NCI-H1694 treated with DMSO at 0.1 percent for 48 hours (cell line): ENCODE results near the gene STAB1.

Source experiments
- DNase-seq: peaks from one replicate; lab custom pipeline; 2025; lab: John Stamatoyannopoulos, UW

Gene STAB1

DNA sequence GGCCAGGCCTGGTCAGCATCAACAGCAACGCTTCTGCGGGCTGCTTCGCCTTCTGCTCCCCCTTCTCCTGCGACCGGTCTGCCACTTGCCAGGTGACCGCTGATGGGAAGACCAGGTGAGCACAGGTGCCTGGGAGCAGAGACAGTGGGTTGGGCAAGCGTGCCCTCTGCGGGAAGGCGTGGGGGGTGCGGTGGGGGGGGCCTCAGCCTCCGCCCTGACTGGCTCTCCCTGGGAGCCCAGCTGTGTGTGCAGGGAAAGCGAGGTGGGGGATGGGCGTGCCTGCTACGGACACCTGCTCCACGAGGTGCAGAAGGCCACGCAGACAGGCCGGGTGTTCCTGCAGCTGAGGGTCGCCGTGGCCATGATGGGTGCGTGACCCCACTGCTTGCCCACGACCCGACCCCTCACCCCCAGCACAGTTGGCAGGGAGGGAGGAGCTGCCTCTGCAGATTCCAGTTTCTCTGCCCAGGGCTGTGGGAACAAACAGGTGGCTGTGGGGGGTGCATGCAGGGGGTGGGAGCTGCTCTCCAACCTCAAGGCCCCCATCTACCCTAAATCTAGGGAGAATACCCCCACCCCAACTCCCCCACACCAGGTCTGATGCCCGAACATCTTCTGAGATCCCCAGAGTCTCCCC is 8.8 kb downstream of the STAB1 start:
- no peak for DNase-seq

- DNase-seq, result no peak
These were observed 9.8 kb downstream of the STAB1 start for GRCh38 chr3:52504977-52505376.

DNA sequence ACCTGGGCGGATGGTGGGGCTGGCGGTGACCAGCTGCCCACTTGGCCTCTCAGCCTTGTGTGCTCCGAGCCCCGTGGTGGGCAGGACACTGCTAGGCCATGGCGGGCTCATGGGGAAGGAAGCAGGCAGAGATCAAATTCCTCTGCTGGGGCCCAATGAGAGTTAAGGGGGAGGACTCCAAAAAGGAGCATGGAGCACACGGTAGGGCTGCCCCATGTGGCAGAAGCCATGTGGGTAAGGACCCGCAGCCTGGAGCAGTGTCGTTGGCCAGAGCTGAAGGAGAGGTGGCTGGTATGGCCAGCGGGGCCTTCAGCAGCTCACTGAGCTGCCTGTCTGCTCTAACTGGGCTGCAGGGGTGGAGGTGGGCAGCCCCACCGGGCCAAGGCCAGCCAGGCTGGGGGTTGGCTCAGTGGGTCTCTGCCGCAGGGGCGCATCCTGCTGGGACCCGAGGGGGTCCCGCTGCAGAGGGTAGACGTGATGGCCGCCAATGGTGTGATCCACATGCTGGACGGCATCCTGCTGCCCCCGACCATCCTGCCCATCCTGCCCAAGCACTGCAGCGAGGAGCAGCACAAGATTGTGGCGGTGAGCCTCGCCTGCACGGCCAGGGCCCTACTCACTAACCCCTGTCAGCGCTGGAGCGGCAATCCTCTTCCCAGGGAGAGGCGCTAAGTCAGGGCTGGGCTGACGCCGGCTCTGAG is 11.3 kb downstream of the STAB1 start:
- DNase-seq, result no peak

DNA sequence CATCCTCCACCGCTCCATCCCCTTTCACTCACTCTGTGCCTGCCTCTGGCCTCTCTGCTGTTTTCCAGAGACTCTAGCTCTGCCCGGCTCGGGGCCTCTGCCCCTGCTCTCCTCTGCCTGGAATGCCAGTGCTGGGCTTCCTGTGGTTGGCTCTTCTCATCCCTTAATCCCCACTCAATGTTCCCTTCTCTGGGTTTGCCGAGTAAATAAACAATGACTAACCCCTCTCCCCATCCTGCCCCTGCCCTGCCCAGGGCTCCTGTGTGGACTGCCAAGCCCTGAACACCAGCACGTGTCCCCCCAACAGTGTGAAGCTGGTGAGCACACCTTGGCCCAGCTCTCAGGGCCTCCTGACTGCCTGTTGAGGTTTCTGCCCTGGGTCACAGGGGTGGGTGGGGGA is 12.2 kb downstream of the STAB1 start:
- no peak for DNase-seq

GRCh38 chr3:52509753-52510328 is 14.7 kb downstream of the STAB1 start:
- DNase-seq, result no peak

DNA sequence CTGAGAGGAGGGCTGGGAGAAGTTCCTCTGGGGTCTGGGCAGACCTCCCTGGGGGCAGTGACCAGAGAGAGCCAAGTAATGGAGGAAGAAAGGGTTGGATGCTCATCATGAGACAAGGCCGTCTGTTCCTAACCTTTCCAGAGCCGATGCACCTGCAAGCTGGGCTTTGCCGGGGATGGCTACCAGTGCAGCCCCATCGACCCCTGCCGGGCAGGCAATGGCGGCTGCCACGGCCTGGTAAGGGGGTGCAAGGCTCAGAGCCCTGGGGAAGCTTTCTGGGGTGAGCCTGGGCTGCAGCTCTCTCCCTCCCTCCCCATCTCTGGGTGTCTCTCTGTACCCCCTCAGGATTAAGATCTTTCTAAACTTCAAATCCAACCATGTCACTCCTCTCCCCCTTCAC is 16.4 kb downstream of the STAB1 start:
- no peak for DNase-seq

- no peak for DNase-seq
These were observed 17.0 kb downstream of the STAB1 start for GRCh38 chr3:52512105-52512504.

- DNase-seq, result no peak
These were observed 17.6 kb downstream of the STAB1 start for GRCh38 chr3:52512727-52513126.

- no peak for DNase-seq
These were observed 18.1 kb downstream of the STAB1 start for GRCh38 chr3:52513281-52513680.

DNA sequence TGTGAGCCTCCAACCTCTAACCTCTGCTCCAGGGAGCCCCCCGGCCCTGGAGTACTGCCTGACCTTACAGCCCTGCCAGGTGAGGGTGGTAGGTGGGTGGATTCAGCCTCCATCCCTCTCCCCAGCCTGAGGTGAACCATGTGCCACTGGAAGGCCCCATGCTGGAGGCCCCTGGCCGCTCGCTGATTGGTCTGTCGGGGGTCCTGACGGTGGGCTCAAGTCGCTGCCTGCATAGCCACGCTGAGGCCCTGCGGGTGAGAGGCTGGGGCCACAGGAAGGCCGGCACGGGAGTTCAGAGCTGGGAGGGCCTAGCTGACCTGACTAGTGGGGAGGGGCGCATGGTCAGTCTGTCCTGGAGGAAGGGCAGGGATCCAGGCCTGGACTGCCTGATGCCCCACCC is 19.4 kb downstream of the STAB1 start:
- DNase-seq, result no peak

- DNase-seq, result no peak
These were observed 20.1 kb downstream of the STAB1 start for GRCh38 chr3:52515192-52515591.

DNA sequence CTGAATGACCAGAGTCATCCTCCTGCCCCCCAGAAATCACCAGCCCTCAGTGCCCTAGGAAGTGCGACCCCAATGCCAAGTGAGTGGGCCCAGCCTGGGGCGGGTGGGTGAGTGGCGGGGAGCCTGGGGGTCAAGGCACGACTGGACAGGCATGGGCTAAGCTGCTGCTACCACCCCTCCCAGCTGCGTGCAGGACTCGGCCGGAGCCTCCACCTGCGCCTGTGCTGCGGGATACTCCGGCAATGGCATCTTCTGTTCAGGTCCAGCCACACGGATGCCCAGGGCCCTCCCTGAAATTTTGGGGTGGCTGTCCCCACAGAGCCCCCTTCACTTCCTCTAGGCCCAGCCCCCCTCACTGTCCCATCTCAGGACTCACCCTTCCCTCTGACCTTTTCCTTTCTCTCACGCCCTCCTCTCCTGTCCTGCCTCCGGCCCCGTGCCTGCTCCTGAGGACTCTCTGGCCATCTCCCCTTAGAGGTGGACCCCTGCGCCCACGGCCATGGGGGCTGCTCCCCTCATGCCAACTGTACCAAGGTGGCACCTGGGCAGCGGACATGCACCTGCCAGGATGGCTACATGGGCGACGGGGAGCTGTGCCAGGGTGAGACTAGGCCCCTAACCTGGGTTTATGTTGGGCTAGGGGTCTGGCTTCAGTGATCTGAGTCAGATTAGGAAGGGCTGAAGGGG is 21.5 kb downstream of the STAB1 start:
- DNase-seq, result no peak

- no peak for DNase-seq
These were observed 22.9 kb downstream of the STAB1 start for GRCh38 chr3:52517796-52518722.

DNA sequence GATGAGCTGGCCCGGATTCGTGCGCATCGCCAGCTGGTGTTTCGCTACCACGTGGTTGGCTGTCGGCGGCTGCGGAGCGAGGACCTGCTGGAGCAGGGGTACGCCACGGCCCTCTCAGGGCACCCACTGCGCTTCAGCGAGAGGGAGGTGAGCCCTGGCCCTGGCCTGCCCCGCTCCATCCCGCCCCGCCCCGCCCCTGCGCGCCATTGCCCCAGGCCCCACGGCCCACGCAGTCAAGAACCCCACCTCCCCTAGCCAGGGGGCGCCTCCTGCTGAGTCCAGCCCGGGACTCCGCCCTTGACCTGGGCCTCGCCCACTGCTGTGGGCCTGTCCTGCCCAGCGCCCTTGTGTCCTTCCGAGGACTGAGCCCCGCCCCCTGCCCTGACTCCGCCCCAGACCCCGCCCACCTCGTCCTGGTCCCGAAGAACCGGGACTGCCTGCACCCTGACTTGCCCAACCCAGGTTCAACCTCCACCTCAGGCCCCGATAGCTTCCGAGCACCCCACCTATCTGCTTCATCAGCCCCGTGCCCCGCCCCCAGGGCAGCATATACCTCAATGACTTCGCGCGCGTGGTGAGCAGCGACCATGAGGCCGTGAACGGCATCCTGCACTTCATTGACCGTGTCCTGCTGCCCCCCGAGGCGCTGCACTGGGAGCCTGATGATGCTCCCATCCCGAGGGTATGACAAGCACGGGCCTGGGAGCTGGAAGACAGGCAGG is 23.7 kb downstream of the STAB1 start:
- no peak for DNase-seq

DNA sequence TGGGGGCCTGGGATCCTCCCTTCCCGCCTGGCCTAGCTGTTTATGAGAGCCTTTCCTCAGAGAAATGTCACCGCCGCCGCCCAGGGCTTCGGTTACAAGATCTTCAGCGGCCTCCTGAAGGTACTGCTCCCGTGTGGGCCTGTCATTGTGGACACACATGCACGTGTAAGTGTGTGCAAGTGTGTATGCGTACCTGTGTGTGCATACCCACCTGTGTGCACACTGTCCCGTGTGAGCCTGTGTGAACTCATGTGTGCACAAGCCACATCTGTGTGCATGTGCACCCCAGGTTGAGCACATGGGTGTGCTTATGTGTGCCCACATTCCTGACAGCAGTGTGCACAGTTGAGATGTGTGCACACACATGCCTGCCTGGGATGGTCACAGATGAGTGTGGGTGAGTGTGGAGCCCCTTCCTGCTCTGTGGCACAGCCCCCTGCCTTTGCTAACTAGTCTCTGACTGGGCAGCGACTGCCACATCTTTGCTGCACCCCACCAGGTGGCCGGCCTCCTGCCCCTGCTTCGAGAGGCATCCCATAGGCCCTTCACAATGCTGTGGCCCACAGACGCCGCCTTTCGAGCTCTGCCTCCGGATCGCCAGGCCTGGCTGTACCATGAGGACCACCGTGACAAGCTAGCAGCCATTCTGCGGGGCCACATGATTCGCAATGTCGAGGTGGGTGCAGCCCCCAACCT is 24.5 kb downstream of the STAB1 start:
- no peak for DNase-seq

- DNase-seq, result no peak
These were observed 25.1 kb downstream of the STAB1 start for GRCh38 chr3:52520141-52520667.

DNA sequence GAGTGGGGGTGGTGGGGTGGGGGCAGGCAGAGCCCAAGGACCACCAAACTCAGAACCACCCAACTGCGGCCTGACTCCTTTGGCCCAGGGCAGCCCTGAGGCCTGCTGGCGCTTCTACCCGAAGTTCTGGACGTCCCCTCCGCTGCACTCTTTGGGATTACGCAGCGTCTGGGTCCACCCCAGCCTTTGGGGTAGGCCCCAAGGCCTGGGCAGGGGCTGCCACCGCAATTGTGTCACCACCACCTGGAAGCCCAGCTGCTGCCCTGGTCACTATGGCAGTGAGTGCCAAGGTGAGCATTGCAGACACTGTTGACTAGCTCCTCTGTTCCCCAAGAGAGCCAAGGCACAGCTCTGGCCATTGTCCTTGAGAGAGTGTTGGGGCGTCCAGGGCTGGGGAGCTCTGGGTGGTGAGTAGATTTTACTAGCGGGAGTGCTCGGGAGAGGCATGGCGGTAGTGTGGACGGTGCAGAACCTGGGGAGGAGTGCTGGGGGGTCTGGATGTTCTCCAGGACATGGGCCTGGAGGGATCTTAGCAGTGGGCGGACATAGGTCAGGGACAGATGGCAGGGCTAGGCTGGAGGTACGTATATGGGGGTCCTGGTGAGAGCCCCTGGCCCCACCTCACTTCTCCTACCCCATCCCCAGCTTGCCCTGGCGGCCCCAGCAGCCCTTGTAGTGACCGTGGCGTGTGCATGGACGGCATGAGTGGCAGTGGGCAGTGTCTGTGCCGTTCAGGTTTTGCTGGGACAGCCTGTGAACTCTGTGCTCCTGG is 25.8 kb downstream of the STAB1 start:
- DNase-seq, result no peak

GRCh38 chr3:52521488-52521824 is 26.3 kb downstream of the STAB1 start:
- DNase-seq, result no peak

DNA sequence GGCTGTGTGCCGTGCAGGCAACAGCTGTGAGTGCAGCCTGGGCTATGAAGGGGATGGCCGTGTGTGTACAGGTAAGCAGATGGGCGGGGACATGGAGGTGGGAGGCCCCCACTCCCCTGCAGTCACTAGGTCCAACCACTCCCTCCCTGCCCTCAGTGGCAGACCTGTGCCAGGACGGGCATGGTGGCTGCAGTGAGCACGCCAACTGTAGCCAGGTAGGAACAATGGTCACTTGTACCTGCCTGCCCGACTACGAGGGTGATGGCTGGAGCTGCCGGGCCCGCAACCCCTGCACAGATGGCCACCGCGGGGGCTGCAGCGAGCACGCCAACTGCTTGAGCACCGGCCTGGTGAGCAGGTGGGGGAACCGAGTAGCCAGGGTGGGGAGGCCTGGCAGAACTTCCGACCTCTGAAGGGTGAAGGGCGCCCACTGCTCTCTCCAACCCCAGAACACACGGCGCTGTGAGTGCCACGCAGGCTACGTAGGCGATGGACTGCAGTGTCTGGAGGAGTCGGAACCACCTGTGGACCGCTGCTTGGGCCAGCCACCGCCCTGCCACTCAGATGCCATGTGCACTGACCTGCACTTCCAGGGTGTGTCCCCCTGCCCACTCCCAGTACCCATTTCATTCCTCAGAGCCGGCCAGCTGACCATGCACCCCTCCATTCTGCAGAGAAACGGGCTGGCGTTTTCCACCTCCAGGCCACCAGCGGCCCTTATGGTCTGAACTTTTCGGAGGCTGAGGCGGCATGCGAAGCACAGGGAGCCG is 26.9 kb downstream of the STAB1 start:
- no peak for DNase-seq
